Fibroblast of pulmonary artery (primary cell): ENCODE data around the gene EPS8L1.

Experiments
- DNase-seq: peaks from one replicate; pipeline ENCODE4 v3.0.0-alpha.2; 2010; ENCODE audit warnings: low read depth
- H3K4me3 ChIP-seq: replicated peaks from 2 replicates; pipeline ENCODE4 v1.5.1; 2011; ENCODE audit warnings: low read depth, mild to moderate bottlenecking, control low read depth, low read length, moderate library complexity
- CTCF ChIP-seq: IDR thresholded peaks from 2 replicates; pipeline ENCODE4 v1.5.1; 2011; ENCODE audit warnings: mild to moderate bottlenecking, control low read depth, low read length, inconsistent platforms; ENCODE audit errors: missing control alignments

Gene EPS8L1

GRCh38 chr19:55086730-55087541, 11.3 kb downstream of the EPS8L1 start:
- H3K4me3 ChIP-seq = peak overlapping the region; percentile 60
- peak; percentile 95 for DNase-seq
- no peak for TF ChIP-seq CTCF

DNA sequence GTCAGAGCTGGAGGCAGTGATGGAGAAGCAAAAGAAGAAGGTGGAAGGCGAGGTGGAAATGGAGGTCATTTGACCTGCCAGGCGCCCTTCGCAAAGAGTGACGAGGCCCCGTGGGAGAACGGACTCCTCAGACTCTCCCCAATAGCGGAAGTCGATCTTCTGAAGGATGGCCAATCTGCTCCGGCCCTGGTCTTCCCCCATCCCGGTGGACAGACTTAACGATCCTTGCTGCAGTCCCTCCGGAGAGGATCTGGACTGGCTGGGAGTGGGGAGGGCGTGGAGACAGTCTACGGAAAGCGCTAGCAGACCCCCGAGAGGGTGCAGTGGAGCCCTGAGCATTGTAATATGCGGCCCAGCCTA, 11.9 kb downstream of the EPS8L1 start:
- H3K4me3 ChIP-seq = peak overlapping the region; percentile 60
- peak; percentile 26 for DNase-seq
- TF ChIP-seq CTCF = no peak

- no peak overlapping the region for H3K4me3 ChIP-seq
- no peak for DNase-seq
These were observed 12.4 kb downstream of the EPS8L1 start for GRCh38 chr19:55088021-55088451.

DNA sequence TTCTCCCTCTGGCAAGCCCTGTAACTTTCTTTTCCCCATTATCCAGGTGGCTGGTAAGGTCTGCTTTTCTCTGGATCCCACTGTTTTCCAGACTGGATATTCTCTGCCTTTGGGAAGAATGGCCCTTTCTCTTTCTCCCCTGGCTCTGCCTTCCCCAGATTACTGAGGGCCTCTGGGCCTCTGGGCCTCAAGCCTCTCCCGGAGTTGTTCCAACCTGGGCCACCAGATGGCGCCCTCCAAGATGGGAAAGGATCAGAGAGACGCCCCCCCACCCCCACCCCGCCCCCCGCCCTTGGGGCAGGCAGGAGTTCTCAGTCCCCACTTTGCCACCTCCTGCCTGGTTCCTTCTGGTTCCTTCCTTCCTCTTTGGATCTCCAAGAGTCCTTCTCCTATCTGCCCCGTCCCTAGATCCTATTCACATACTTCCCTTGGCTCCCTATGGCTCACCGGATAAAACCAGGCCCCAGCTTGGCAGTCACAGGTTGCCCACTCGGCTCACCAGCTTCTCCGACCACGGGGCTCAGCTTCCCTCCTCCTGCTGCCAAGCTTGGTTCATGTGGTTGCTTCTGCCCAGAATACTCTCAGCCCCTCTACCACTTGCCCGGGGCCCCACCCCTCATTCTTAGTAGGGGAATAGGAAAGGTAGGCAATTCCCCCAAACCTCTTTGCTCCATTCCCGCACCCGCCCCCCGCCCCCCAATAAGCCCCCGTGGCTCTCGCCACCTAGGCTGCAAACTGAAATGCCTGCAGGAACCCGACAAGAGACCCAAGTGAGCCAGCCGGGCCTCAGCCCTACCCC, 13.1 kb downstream of the EPS8L1 start:
- DNase-seq = peak; percentile 66
- no peak overlapping the region for H3K4me3 ChIP-seq
- peak; percentile 54 for TF ChIP-seq CTCF

More at GRCh38 chr19:55088021-55088451, 12.4 kb downstream of the EPS8L1 start:
- TF ChIP-seq CTCF = no peak

DNA sequence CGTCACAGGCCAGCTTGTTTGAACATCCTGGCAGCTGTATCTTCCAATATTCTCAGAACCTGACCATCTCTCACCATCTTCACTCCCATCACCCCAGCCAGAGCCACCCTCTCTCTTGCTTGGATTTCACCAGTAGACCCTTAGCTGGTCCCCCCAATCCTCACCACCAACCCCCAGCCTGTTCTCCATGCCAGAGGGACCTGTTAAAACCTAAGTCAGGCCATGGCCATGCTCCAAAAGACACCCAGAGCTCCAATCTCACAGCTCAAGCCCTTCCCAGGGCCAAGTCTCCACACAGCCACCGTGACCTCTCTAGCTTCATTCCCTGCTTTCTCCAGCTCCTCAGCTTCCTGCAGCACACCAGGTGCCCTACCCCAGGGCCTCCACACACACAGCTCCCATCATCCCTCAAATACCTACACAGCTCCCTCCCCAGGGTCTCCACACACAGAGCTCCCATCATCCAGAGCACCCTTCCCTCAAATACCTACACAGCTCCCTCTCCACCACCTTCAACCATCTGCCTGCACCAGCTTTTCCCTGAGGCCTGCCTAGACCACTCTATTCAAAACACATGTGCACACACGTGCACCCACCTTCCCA, 13.8 kb downstream of the EPS8L1 start:
- DNase-seq = no peak
- TF ChIP-seq CTCF = no peak

DNA sequence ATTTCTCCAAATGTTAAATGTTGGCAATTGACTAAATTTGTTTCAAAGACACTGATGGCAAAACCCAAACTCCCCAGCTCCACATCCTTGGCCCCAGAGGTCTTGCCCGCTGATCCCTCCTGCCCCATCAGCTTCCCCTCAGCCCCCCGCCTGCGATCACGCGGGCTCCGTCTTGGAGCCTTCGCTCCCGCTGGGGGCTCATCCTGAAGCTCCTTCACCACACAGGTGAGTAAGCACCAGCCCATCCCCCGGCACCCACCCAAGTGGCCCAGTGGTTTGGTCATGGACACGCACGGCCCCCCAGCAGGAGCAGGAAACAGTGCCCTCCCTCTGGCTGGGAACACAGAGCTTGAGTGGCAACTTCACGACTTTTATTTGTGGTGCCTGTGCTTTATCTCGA, 14.9 kb downstream of the EPS8L1 start:
- H3K4me3 ChIP-seq = no peak overlapping the region
- no peak for TF ChIP-seq CTCF
- no peak for DNase-seq

More for the DNA sequence above, 13.8 kb downstream of the EPS8L1 start:
- H3K4me3 ChIP-seq = no peak overlapping the region
